Vagina (tissue), 2 donors: ENCODE results near the gene USP14.

Experiments used
- CTCF ChIP-seq, 3 experiments: fragments of 450-650 bp in 2 of 3; fragments of 200-600 bp in 1 of 3; sonication (generic) in 1 of 3; IDR thresholded peaks; one replicate each; pipeline ENCODE4 v1.5.1; 2017 to 2019; ENCODE audit warnings: antibody characterized with exemption in 3 of 3, mild to moderate bottlenecking in 2 of 3, moderate library complexity in 2 of 3
- POLR2A ChIP-seq, 2 donors: fragments of 450-650 bp; IDR thresholded peaks; one replicate each; pipeline ENCODE4 v1.6.1; 2017; ENCODE audit warnings: antibody characterized with exemption in 2 of 2, mild to moderate bottlenecking in 2 of 2, moderate library complexity in 2 of 2
- POLR2AphosphoS5 ChIP-seq, 2 donors: sonication (generic); formaldehyde crosslinking; IDR thresholded peaks; one replicate each; pipeline ENCODE4 v1.9.0; 2017; ENCODE audit warnings: antibody characterized with exemption in 2 of 2, mild to moderate bottlenecking in 2 of 2, low read depth in 1 of 2; ENCODE audit not compliant: insufficient read depth in 1 of 2

- TF ChIP-seq CTCF (IDR thresholded peaks at IDR 0.05) (no peak), POLR2A (IDR thresholded peaks at IDR 0.05) (no peak), POLR2AphosphoS5 (IDR thresholded peaks at IDR 0.05; ENCODE audit: insufficient read depth in 1 of 2, low read depth in 1 of 2) (no peak)
Observed at GRCh38 chr18:137327-137726, 21.0 kb upstream of the USP14 start.
